Measurements from ENCODE around the gene JHY. TPM values are rescaled to one million over a fixed set of nuclear protein-coding genes. Genes with fewer than 3 reads are reported as not detected.

The JHY gene
- total RNA-seq = 0.91 and 1.3 TPM in 2 replicates

DNA sequence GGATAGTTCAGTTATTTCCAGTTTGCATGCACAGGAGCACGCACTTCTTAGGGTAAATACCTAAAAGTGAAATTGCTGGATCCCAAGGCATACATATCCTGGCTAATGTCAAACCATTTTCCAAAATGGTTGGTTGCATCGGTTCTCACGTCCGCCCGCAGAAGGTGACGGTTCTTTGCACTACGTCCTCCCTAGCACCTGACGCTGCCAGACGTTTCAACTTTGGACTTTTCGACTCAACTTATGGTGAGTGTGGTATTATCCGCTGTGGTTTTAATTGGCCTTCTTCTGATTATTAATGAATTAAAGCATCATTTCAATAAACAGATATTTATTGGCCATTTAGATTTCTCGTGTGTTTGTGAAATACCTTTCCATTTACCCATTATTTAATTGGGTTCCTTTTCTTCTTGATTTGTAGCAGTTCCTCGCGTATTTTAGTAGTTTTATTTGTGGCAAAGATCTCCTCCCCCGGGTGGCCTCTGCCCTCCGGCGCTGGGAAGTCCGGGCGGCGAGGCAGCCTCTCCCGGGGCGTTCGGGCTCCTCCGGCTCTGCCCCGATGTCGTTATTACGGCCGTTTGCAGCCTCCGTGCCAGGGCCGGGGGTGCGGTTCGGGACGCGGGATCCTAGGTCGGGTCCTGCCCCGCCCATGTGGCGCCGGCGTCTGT is at the start of gene JHY:
JHY (plus strand) TSS at position 571 of the 668 bp plus-strand sequence. CDS start 3,091 bp downstream, outside the sequence.
- DNase-seq (ENCODE audit: low spot score) = no peak
- no peaks in the 10 kb centered on the region for H3K36me3 Mint-ChIP-seq (ENCODE audit: low read depth)
- peak within 1 kb of the TSS; percentile 62 for H3K27ac Mint-ChIP-seq
- H3K4me3 Mint-ChIP-seq (ENCODE audit: low read depth) = peak within 1 kb of the TSS; percentile 79
- peaks cover 24% of the 10 kb centered on the region for H3K27me3 Mint-ChIP-seq (ENCODE audit: low read depth)
- intact Hi-C loops (cut with micrococcal nuclease) = loop anchor here (2.0 to 5.0 kb wide), 2 partner anchors 26 to 100 kb away; partner anchors contain the start of gene BSX
- no peaks in the 10 kb centered on the region for H3K9me3 Mint-ChIP-seq
- H3K4me1 Mint-ChIP-seq (ENCODE audit: low read depth) = peaks cover 18% of the 10 kb centered on the region

DNA sequence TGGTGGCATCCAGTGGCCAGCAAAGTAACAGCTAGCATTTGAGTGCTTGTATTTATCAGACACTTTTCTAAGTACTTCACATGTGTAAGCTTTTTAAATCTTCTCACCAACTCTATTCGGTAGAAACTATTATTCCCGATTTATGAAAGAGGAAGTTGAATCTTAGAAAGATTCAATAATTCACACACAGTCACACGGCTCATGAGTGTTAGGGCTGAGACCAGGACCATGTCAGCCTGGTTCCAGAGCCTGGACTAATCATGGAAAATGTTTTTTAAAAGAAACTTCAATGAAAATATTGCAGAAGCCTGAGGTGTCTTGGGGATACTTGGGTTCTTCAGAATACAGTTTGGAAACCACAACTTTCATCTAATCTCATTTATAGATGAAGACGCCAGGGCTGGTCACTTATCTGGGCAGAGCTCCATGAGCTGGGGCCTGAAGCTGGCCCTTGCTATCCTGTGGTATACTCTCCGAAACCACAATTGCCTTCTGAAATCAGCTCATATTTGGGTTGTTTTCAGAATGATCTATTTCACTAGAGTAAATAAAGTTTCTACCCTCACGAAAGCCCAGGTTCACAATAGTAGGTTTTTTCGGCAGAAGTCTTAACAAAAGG is 48.6 kb upstream of the JHY start:
- Mint-ChIP-seq H3K4me3 (ENCODE audit: low read depth) (no peak overlapping the region), H3K4me1 (ENCODE audit: low read depth) (peaks cover 25% of the 10 kb centered on the region), H3K36me3 (ENCODE audit: low read depth) (no peaks in the 10 kb centered on the region), H3K27ac (no peak overlapping the region), H3K9me3 (no peaks in the 10 kb centered on the region), H3K27me3 (ENCODE audit: low read depth) (no peaks in the 10 kb centered on the region)
- intact Hi-C loops (cut with micrococcal nuclease) = no loop called here
- DNase-seq (ENCODE audit: low spot score) = no peak

DNA sequence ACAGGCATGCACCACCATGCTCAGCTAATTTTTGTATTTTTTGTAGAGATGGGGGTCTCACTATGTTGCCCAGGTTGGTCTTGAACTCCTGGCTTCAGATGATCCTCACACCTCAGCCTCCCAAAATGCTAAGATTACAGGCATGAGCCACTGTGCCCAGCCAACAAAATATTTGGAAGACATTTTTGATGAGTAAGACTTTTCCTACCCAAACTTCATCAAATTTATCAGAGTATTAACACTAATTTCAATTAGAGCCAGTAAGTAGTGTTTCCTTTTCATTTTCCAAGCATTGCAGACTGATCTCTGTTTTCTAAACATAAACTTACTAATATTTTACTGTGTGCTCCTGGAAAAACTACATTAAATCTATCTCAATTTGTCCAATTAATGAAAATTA is 45.6 kb upstream of the JHY start:
- Mint-ChIP-seq H3K36me3 (ENCODE audit: low read depth) (peaks cover 4% of the 10 kb centered on the region), H3K27ac (no peak overlapping the region), H3K4me3 (ENCODE audit: low read depth) (no peak overlapping the region), H3K27me3 (ENCODE audit: low read depth) (no peaks in the 10 kb centered on the region), H3K9me3 (no peaks in the 10 kb centered on the region), H3K4me1 (ENCODE audit: low read depth) (peaks cover 29% of the 10 kb centered on the region)
- intact Hi-C loops (cut with micrococcal nuclease) = no loop called here
- no peak for DNase-seq (ENCODE audit: low spot score)

DNA sequence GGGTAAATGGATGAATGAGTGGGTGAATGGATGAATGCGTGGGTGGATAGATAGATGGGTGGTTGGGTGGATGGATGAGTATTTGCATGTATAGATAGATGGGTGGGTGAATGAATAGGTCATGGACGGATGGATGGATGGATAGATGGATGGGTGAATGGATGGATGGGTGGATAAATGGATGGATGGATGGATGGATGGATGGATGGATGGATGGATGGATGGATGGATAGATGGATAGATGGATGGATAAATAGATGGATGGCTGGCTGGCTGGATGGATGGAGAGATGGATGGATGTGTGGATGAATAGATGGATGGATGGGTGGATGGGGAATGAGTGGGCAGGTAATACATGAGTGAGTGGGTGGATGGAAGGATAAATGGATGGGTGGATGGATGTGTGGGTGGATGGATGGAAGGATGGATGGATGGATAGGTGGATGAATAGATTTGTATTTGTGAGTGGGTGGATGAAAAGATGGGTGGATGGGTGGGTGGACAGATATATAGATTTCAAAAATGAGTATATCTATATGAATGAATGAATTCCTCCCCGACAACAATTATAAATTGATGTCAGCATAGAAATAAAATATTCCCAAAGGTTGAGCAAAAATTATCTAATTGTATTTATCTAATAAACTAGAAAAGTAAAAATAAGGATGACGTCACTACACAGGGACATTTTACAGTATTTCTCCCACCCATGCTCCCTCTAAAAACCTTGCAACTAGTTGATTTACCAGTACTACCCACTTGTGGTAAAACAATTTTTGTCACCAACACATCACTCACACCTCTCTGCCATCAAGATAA is 44.8 kb upstream of the JHY start:
- Mint-ChIP-seq H3K4me3 (ENCODE audit: low read depth) (peak overlapping the region; percentile 64), H3K9me3 (no peaks in the 10 kb centered on the region), H3K4me1 (ENCODE audit: low read depth) (peaks cover 34% of the 10 kb centered on the region), H3K36me3 (ENCODE audit: low read depth) (peaks cover 5% of the 10 kb centered on the region), H3K27me3 (ENCODE audit: low read depth) (no peaks in the 10 kb centered on the region), H3K27ac (peak overlapping the region; percentile 67)
- intact Hi-C loops (cut with micrococcal nuclease) = no loop called here
- no peak for DNase-seq (ENCODE audit: low spot score)

DNA sequence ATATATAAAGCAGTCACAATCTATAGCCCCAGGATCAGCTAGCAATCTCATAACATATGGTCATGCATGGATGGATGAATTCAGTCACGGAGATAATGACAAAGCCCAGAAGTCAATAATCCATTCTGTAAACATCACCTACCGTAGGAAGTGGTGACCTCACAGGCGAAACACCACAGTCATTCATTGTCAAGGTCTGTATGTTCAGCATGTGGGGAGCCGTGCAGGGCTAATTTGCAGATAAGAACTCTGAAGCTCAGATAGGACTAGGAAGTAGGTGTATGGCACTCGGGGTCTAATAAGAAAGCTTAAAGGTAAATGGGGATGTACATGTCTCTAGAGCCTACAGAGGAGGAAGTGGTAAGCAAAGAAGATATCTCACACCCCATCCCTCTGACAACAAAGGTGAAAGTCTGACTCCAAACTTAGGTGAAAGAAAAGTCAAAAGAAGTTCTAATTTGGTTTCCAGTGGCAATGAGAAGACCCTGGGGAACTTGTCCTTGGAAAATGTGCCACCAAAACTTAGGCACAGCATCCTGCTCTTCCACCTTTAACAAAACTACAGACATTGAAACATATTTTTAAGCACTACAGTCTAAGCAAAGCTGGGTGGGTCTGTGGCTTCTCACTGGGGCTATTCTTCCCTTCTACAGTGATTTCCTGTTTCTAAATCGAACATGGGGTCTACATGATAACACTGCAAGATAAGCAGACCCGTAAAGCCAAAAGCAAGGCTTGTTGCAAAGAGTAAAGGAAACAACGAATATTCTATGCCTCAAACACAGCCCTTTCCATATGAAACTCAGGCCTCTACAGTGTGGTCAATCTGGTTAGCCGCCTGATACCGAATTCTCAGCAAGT is 39.0 kb upstream of the JHY start:
- peaks cover 34% of the 10 kb centered on the region for H3K4me1 Mint-ChIP-seq (ENCODE audit: low read depth)
- peak overlapping the region; percentile 91 for H3K27ac Mint-ChIP-seq
- H3K9me3 Mint-ChIP-seq = no peaks in the 10 kb centered on the region
- peaks cover 20% of the 10 kb centered on the region for H3K36me3 Mint-ChIP-seq (ENCODE audit: low read depth)
- intact Hi-C loops (cut with micrococcal nuclease) = loop anchor here (1.0 kb wide), 1 partner anchor 13 kb away; no protein-coding TSS in a partner anchor
- DNase-seq (ENCODE audit: low spot score) = peak; percentile 42
- H3K27me3 Mint-ChIP-seq (ENCODE audit: low read depth) = no peaks in the 10 kb centered on the region
- peak overlapping the region; percentile 37 for H3K4me3 Mint-ChIP-seq (ENCODE audit: low read depth)

DNA sequence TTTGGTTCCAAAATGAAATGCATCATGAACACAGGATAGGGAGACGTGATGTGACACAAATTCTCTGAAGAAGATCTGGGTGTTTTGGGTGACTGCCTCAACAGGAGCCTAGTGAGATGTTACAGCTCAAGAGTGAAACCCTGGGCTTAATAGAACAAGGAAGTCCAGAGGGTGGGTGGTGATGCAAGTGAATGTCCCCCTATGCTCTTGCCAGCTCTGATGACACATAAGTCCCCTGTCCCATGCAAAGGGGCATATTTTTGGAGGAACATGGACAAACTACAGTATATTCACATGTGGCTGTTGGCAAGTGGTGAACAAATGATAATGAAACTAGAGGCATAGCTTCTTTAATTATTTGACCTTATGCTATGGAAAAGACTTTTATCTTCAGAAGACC is 35.1 kb upstream of the JHY start:
- Mint-ChIP-seq H3K9me3 (no peaks in the 10 kb centered on the region), H3K36me3 (ENCODE audit: low read depth) (peaks cover 27% of the 10 kb centered on the region), H3K4me3 (ENCODE audit: low read depth) (no peak overlapping the region), H3K27ac (no peak overlapping the region), H3K27me3 (ENCODE audit: low read depth) (no peaks in the 10 kb centered on the region), H3K4me1 (ENCODE audit: low read depth) (peaks cover 56% of the 10 kb centered on the region)
- intact Hi-C loops (cut with micrococcal nuclease) = no loop called here
- DNase-seq (ENCODE audit: low spot score) = no peak

DNA sequence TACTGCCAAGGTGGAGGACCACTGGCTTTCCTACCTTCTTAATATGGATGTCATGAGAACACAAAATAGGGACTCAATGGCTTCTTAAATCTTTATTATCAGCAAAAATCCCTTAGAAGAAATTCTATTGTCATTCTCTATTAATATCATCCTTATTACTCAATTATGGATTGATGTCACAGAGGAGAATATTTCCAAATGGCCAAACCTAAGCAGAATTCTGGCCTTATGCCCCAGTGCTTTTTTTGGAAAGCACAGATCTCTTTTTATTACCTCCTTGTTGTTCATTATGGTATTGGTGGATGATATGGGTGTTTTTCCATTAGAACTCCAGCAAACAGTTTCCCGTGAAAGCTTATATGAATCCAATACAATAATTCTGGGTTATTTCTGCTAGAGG is 34.4 kb upstream of the JHY start:
- peaks cover 27% of the 10 kb centered on the region for H3K36me3 Mint-ChIP-seq (ENCODE audit: low read depth)
- no peaks in the 10 kb centered on the region for H3K27me3 Mint-ChIP-seq (ENCODE audit: low read depth)
- H3K27ac Mint-ChIP-seq = no peak overlapping the region
- no peak overlapping the region for H3K4me3 Mint-ChIP-seq (ENCODE audit: low read depth)
- no peak for DNase-seq (ENCODE audit: low spot score)
- peaks cover 52% of the 10 kb centered on the region for H3K4me1 Mint-ChIP-seq (ENCODE audit: low read depth)
- H3K9me3 Mint-ChIP-seq = no peaks in the 10 kb centered on the region
- intact Hi-C loops (cut with micrococcal nuclease) = no loop called here

DNA sequence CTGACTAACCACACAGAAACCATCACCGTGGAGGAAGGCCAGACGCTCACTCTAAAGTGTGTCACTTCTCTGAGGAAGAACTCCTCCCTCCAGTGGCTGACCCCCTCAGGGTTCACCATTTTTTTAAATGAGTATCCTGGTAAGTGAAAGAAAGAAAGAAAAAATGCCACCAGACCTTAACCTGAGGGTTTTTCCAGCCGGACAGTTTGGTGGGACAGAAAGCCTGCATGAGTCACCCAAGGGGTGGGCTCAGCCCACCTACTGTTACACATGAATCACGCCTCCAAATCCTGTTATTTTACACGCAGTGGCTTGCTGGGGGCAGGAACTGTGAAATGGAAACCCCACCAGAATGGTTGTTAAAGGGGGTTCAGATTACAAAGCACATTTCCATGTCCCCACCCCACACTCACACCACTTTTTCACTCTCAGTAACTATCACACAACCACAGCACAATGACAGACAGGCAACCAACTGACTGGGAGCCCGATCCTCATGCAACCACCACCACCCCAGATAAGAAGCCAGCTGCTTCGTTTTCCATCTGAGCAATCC is 32.4 kb upstream of the JHY start:
- no peaks in the 10 kb centered on the region for H3K9me3 Mint-ChIP-seq
- no peaks in the 10 kb centered on the region for H3K27me3 Mint-ChIP-seq (ENCODE audit: low read depth)
- H3K27ac Mint-ChIP-seq = peak overlapping the region; percentile 71
- H3K4me1 Mint-ChIP-seq (ENCODE audit: low read depth) = peaks cover 38% of the 10 kb centered on the region
- intact Hi-C loops (cut with micrococcal nuclease) = loop anchor here (1.0 kb wide), 1 partner anchor 106 kb away; no protein-coding TSS in a partner anchor
- DNase-seq (ENCODE audit: low spot score) = no peak
- peaks cover 21% of the 10 kb centered on the region for H3K36me3 Mint-ChIP-seq (ENCODE audit: low read depth)
- no peak overlapping the region for H3K4me3 Mint-ChIP-seq (ENCODE audit: low read depth)

DNA sequence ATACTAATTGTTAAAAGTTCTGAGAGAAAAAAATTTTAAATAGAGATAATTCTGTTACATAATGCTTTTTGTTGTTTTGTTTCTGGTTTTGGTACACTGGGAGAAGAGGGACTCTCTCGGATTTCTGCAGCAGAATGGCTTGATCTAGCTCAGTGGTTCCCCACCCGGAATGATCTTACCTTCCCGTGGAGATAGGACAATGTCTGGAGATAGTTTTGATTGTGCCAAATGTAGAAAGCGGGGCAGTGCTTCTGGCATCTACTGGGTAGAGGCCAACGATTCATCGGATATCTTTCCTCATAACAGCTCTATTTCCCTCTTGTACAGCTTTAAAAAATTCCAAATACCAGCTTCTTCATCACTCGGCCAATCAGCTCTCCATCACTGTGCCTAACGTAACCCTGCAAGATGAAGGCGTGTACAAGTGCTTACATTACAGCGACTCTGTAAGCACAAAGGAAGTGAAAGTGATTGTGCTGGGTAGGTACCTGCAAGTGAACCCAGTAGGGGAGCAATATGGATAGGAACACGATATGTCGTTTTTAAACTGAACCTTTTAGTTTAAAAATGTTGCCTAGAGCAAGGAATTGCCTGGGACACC is 31.1 kb upstream of the JHY start:
- no peaks in the 10 kb centered on the region for H3K27me3 Mint-ChIP-seq (ENCODE audit: low read depth)
- DNase-seq (ENCODE audit: low spot score) = no peak
- H3K4me1 Mint-ChIP-seq (ENCODE audit: low read depth) = peaks cover 49% of the 10 kb centered on the region
- H3K36me3 Mint-ChIP-seq (ENCODE audit: low read depth) = peaks cover 28% of the 10 kb centered on the region
- H3K27ac Mint-ChIP-seq = no peak overlapping the region
- intact Hi-C loops (cut with micrococcal nuclease) = no loop called here
- H3K4me3 Mint-ChIP-seq (ENCODE audit: low read depth) = peak overlapping the region; percentile 15
- H3K9me3 Mint-ChIP-seq = no peaks in the 10 kb centered on the region

DNA sequence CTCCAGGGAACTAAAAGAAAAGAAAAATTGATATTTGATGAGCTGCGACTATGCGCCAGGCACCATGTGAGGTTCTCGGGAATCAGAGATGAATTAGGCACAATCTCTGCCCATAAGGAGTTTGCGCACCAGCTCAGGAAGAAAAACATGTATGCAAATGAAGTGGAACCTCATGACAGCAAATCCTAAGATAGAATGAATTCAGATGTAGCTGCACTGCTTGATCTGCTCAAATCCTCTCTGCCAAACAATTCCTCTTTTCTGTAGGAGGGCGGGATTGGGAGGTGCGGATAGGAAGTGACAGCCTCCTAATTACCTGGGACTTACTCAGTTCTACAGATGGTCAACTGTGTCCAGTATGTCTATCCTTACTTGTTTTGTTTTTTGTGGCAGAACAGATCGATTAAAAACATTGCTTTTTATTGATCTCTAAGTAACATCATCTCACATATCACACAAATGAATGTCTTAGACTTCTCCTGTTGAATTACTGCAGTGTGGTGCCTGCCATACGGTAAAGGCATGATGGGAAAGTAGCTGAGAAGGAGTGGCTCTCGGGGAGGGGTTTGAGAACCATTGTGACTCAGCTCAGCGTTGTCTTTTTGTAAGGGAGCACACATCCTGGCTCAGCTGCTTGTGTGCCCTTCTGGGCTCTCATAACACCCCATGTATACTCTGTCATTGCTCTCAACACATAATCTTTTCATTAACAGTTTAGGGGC is 30.3 kb upstream of the JHY start:
- no peak for DNase-seq (ENCODE audit: low spot score)
- Mint-ChIP-seq H3K27me3 (ENCODE audit: low read depth) (no peaks in the 10 kb centered on the region), H3K27ac (no peak overlapping the region), H3K9me3 (no peaks in the 10 kb centered on the region), H3K4me1 (ENCODE audit: low read depth) (peaks cover 55% of the 10 kb centered on the region), H3K36me3 (ENCODE audit: low read depth) (peaks cover 26% of the 10 kb centered on the region), H3K4me3 (ENCODE audit: low read depth) (peak overlapping the region; percentile 15)
- intact Hi-C loops (cut with micrococcal nuclease) = no loop called here

DNA sequence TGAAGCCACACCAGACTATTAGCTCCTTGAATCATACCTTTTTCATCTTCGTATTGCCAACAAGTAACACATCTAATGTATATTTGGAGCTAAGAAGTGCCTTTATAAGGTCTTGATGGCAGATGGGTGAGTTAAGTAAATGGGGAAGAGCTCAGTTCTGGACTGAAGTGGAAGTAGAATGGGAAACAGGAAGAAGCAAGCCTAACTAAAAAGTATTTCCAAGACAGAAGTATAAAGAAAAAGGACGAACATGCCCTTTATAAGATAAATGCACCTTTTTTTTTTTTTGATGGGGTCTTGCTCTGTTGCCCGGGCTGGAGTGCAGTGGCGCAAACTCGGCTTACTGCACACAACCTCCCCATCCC is 29.8 kb upstream of the JHY start:
- no peak overlapping the region for H3K27ac Mint-ChIP-seq
- no peak overlapping the region for H3K4me3 Mint-ChIP-seq (ENCODE audit: low read depth)
- no peak for DNase-seq (ENCODE audit: low spot score)
- peaks cover 30% of the 10 kb centered on the region for H3K36me3 Mint-ChIP-seq (ENCODE audit: low read depth)
- H3K9me3 Mint-ChIP-seq = no peaks in the 10 kb centered on the region
- intact Hi-C loops (cut with micrococcal nuclease) = no loop called here
- H3K27me3 Mint-ChIP-seq (ENCODE audit: low read depth) = peaks cover 2% of the 10 kb centered on the region
- H3K4me1 Mint-ChIP-seq (ENCODE audit: low read depth) = peaks cover 55% of the 10 kb centered on the region
